Ovary (tissue), 3 donors: Measurements from ENCODE around the gene FAM222A.

Experiments
- EP300 ChIP-seq: sonication (generic); formaldehyde crosslinking; IDR thresholded peaks from one replicate; pipeline ENCODE4 v1.6.1; 2017; ENCODE audit warnings: antibody characterized with exemption
- POLR2A ChIP-seq: fragments of 450-650 bp; IDR thresholded peaks from one replicate; pipeline ENCODE4 v1.6.1; 2017; ENCODE audit warnings: antibody characterized with exemption, mild to moderate bottlenecking, moderate library complexity
- TF ChIP-seq, protein P1 (sequence below), 3 donors: fragments of 450-650 bp in 2 of 3; fragments of 200-600 bp in 1 of 3; IDR thresholded peaks; one replicate each; pipeline versions ENCODE4 v1.5.1 to v1.8.0; 2016 to 2022; ENCODE audit warnings: antibody characterized with exemption in 3 of 3, mild to moderate bottlenecking in 1 of 3
- donor health status: DM: no; HTN: no; CAD: no.

DNA sequence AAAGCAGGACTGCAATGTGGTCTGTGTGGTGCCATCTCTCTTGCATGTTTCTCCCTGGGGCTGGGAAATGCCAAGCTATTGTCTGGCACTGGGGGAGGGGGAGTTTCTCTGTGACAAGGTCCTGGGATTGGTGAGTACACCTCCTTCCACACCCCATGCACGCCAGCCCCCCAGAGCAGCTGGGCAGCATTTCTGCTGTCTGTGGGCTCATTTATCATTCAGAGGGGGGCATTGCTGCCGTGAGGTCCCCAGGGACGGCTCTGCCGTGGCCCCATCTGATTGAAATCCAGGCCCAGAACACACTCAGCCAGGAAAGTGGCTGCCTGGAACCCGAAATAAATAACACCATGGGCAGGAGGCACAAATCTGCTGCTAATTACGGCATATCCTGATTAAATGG is 12.6 kb upstream of the FAM222A start:
- TF ChIP-seq, protein P1, sequence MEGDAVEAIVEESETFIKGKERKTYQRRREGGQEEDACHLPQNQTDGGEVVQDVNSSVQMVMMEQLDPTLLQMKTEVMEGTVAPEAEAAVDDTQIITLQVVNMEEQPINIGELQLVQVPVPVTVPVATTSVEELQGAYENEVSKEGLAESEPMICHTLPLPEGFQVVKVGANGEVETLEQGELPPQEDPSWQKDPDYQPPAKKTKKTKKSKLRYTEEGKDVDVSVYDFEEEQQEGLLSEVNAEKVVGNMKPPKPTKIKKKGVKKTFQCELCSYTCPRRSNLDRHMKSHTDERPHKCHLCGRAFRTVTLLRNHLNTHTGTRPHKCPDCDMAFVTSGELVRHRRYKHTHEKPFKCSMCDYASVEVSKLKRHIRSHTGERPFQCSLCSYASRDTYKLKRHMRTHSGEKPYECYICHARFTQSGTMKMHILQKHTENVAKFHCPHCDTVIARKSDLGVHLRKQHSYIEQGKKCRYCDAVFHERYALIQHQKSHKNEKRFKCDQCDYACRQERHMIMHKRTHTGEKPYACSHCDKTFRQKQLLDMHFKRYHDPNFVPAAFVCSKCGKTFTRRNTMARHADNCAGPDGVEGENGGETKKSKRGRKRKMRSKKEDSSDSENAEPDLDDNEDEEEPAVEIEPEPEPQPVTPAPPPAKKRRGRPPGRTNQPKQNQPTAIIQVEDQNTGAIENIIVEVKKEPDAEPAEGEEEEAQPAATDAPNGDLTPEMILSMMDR (IDR thresholded peaks at IDR 0.05): no peak
- TF ChIP-seq POLR2A (no peak), EP300 (no peak)
